Islet precursor cell (in vitro differentiated cells): ENCODE data around the gene OXSR1.
"Not testable (repeated sequence)": the region's sequence is repeated elsewhere in the genome, so short reads cannot be mapped to it uniquely, and the experiment has no call there.

Source experiments
- DNase-seq: peaks from one replicate; pipeline ENCODE4 v3.0.0-alpha.2; 2018

The OXSR1 gene

GRCh38 chr3:38169027-38169317 lies 3.6 kb downstream of the OXSR1 start:
- DNase-seq, result no peak

GRCh38 chr3:38170722-38171121 lies 5.4 kb downstream of the OXSR1 start:
- no peak for DNase-seq

GRCh38 chr3:38171622-38172021 lies 6.3 kb downstream of the OXSR1 start:
- DNase-seq, result no peak

- DNase-seq, result no peak
Observed at GRCh38 chr3:38173834-38174418, 8.6 kb downstream of the OXSR1 start.

- DNase-seq, result no peak
Observed at GRCh38 chr3:38177181-38177580, 11.8 kb downstream of the OXSR1 start.

GRCh38 chr3:38186781-38187180 lies 21.4 kb downstream of the OXSR1 start:
- DNase-seq, result no peak

GRCh38 chr3:38190481-38190881 lies 25.1 kb downstream of the OXSR1 start:
- DNase-seq, result no peak

- not testable (repeated sequence) for DNase-seq
Observed at GRCh38 chr3:38202931-38203330, 37.6 kb downstream of the OXSR1 start.

GRCh38 chr3:38203690-38204089 lies 38.4 kb downstream of the OXSR1 start:
- no peak for DNase-seq

- no peak for DNase-seq
Observed at GRCh38 chr3:38204599-38205471, 39.5 kb downstream of the OXSR1 start.

- DNase-seq, result no peak
Observed at GRCh38 chr3:38205472-38205805, 40.1 kb downstream of the OXSR1 start.

- no peak for DNase-seq
Observed at GRCh38 chr3:38207254-38208003, 42.1 kb downstream of the OXSR1 start.

- DNase-seq, result no peak
Observed at GRCh38 chr3:38210141-38210757, 44.9 kb downstream of the OXSR1 start.

GRCh38 chr3:38212141-38212540 lies 46.8 kb downstream of the OXSR1 start:
- no peak for DNase-seq

GRCh38 chr3:38214560-38214959 lies 49.2 kb downstream of the OXSR1 start:
- no peak for DNase-seq

- no peak for DNase-seq
Observed at GRCh38 chr3:38219609-38220197, 54.4 kb downstream of the OXSR1 start.

- no peak for DNase-seq
Observed at GRCh38 chr3:38221005-38221404, 55.7 kb downstream of the OXSR1 start.

- DNase-seq, result no peak
Observed at GRCh38 chr3:38222032-38222634, 56.8 kb downstream of the OXSR1 start.

GRCh38 chr3:38224357-38224756 lies 59.0 kb downstream of the OXSR1 start:
- no peak for DNase-seq

GRCh38 chr3:38226273-38226672 lies 60.9 kb downstream of the OXSR1 start:
- DNase-seq, result no peak

- no peak for DNase-seq
Observed at GRCh38 chr3:38227989-38228388, 62.7 kb downstream of the OXSR1 start.

GRCh38 chr3:38229036-38229435 lies 63.7 kb downstream of the OXSR1 start:
- no peak for DNase-seq

GRCh38 chr3:38232701-38233100 lies 67.4 kb downstream of the OXSR1 start:
- no peak for DNase-seq
